ENCODE data around the gene PIK3R5. TPM values are rescaled to one million over a fixed set of nuclear protein-coding genes. Genes with fewer than 3 reads are reported as not detected.

Gene PIK3R5
- total RNA-seq, 4 donors from 2014 or later = 17.8 to 62.1 (median 22.5) TPM

DNA sequence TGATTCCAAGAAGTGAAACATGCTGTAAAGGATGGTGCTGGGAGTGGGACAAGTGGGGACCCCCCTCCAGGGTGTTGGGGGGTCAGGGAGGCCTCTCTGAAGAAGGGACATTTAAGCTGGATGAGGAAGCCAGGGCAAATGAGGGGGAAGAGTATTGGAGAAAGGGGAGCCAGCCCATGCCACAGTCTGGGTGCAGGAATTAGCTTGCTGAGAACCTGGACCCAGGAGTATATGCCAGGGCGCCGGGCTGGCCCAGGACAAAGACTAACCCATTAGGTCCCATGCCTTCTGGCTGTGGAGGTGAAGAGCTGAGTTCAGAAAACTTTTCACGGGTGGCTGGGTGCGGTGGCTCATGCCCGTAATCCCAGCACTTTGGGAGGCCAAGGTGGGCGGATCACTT lies 52.4 kb downstream of the PIK3R5 start:
- no peaks in the 10 kb centered on the region for H3K4me1 ChIP-seq
- H3K27me3 ChIP-seq = no peaks in the 10 kb centered on the region
- H3K27ac ChIP-seq = no peak overlapping the region
- 90 to 93% methylated on average over 6 of the region's 6 CpGs for WGBS, 2 donors
- TF ChIP-seq, protein P1, sequence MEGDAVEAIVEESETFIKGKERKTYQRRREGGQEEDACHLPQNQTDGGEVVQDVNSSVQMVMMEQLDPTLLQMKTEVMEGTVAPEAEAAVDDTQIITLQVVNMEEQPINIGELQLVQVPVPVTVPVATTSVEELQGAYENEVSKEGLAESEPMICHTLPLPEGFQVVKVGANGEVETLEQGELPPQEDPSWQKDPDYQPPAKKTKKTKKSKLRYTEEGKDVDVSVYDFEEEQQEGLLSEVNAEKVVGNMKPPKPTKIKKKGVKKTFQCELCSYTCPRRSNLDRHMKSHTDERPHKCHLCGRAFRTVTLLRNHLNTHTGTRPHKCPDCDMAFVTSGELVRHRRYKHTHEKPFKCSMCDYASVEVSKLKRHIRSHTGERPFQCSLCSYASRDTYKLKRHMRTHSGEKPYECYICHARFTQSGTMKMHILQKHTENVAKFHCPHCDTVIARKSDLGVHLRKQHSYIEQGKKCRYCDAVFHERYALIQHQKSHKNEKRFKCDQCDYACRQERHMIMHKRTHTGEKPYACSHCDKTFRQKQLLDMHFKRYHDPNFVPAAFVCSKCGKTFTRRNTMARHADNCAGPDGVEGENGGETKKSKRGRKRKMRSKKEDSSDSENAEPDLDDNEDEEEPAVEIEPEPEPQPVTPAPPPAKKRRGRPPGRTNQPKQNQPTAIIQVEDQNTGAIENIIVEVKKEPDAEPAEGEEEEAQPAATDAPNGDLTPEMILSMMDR (IDR thresholded peaks at IDR 0.05) = no peak
- no peak for TF ChIP-seq EP300 (IDR thresholded peaks at IDR 0.05)
- no peak for TF ChIP-seq POLR2A (IDR thresholded peaks at IDR 0.05)
- DNase-seq (ENCODE audit: low spot score in 2 of 2) = no peak
- H3K36me3 ChIP-seq = no peaks in the 10 kb centered on the region
- H3K9me3 ChIP-seq = peaks cover 0 to 19% (median 0%) of the 10 kb centered on the region in 4 donors
- no peak overlapping the region for H3K4me3 ChIP-seq

DNA sequence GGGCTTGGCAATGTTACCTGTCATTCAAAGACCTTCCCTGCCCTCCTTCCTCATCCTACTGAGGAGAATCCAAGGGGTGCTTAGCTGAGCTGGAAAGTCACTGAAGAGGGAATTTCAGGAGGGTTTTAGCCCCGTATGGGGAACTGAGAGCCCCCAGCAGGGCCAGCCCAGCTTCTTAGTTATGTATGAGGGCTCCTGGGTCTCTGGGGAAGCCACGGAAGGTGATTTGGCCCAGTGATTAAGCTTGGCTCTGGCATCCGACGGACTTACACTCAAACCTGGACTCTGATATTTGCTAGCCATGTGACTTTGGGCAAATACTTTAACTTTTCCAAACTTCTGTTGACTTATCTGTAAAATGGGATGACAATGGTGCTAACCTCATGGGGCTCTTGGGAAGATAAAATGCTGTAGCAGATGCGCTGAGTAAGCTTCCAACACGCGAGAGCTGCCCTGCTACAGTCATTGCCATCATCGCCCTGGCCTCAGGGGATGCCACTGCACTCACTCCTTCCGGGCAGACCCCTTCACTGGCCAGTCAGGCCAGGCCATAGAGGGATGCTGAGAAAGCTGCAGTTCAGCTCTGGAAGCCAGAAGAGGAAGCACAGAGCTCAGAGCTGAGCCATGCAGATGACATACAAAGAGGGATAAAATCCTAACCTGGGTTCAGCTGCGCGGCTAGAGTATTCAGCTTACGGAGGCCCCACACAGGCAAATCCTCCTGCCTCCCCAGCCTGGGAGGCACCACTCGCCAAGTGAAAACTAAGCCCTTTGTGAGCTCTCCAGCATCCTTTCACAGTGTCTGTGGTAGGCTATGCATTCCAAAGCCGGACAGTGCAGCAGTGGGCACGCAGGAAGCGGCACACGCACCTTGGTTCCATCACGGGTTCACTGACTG lies 53.2 kb downstream of the PIK3R5 start:
- no peak overlapping the region for H3K27ac ChIP-seq
- WGBS, 2 donors = 70 to 79% methylated on average over 18 of the region's 18 CpGs
- no peaks in the 10 kb centered on the region for H3K4me1 ChIP-seq
- no peaks in the 10 kb centered on the region for H3K27me3 ChIP-seq
- no peaks in the 10 kb centered on the region for H3K36me3 ChIP-seq
- DNase-seq (ENCODE audit: low spot score in 2 of 2) = no peak
- H3K9me3 ChIP-seq = peaks cover 0 to 11% (median 0%) of the 10 kb centered on the region in 4 donors
- no peak overlapping the region for H3K4me3 ChIP-seq
- TF ChIP-seq, protein P1 (IDR thresholded peaks at IDR 0.05) = no peak
- TF ChIP-seq EP300 (IDR thresholded peaks at IDR 0.05) (no peak), POLR2A (IDR thresholded peaks at IDR 0.05) (no peak)

DNA sequence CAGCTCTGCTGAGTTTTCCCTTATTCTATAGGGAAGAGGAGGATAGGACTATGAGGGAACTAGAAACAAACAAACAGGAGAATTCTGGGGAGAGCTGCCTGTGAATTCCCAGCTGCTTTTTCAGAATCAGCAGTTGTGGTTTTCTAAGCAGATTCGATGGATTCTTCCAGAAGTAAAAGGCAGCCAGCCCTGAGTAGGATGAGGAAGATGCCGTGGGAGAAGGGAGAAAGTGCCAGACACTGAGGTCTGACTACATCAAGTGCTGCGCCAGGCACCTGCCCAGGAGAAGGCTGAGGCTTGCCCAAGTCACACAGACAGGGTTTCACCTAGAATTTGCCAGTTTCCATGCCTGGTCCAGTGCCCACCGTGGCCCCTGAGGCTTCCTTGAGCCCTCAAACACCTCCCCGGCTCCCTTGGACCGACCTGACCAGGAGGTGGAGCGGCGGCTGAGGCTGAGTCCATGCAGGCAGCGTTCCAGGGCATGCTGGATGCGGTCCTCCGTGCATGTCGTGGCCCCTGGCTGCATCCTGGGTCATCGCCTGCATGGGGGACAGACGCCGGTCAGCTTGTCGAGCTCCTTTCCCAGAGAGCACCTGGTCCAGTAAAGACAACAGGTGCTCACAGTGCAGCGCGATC lies 54.4 kb downstream of the PIK3R5 start:
- H3K36me3 ChIP-seq = no peaks in the 10 kb centered on the region

DNA sequence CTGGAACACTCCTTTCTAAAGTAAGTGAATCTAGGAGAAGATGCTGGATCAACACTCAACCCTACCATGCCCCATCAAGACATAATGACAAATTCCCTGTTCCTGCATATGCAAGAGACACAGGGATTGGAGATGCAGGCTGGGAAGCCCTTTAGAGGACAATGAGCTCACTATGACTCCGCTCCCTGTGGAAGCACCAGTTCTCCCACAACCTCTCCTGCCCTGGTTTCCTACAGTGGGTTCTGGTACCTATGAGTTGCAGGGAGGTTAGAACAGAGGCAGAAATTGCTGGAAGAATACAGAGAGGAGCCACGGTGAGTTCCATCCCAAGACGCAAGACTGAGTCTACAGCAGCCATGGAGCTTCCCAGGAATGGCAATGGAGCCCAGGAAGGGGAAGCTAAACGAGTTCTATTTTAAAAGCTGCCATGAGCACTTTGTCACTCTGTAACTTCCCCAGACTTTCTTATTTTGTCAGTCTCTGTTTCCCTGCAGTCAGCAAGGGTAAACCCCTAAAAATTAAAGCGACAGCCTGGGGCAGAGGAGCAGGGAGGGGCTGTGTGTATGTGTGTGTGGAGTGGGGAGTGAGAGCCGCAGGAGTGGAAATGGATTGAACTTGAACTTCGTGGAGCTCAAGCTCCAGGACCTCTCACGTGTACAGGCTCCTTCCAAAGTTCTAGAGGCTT lies 55.8 kb downstream of the PIK3R5 start:
- no peak for DNase-seq (ENCODE audit: low spot score in 2 of 2)
- Histone ChIP-seq H3K4me3 (no peak overlapping the region), H3K36me3 (no peaks in the 10 kb centered on the region), H3K27ac (no peak overlapping the region), H3K9me3 (no peaks in the 10 kb centered on the region), H3K27me3 (no peaks in the 10 kb centered on the region), H3K4me1 (no peaks in the 10 kb centered on the region)
- TF ChIP-seq POLR2A (IDR thresholded peaks at IDR 0.05) (no peak), EP300 (IDR thresholded peaks at IDR 0.05) (no peak)
- TF ChIP-seq, protein P1 (IDR thresholded peaks at IDR 0.05) = no peak
- WGBS, 2 donors = 67 to 71% methylated on average over 8 of the region's 8 CpGs

More for the DNA sequence above, 54.4 kb downstream of the PIK3R5 start:
- WGBS, 2 donors = 75 to 87% methylated on average over 9 to 12 of the region's 18 CpGs
- Histone ChIP-seq H3K4me3 (no peak overlapping the region), H3K27ac (no peak overlapping the region), H3K27me3 (no peaks in the 10 kb centered on the region), H3K9me3 (no peaks in the 10 kb centered on the region), H3K4me1 (no peaks in the 10 kb centered on the region)
- DNase-seq (ENCODE audit: low spot score in 2 of 2) = no peak
- TF ChIP-seq EP300 (IDR thresholded peaks at IDR 0.05) (no peak), POLR2A (IDR thresholded peaks at IDR 0.05) (no peak)
- TF ChIP-seq, protein P1 (IDR thresholded peaks at IDR 0.05) = no peak

Measured in tibial nerve (tissue), 4 donors.